ENCODE results near the gene BAHD1. TPM values are rescaled to one million over a fixed set of nuclear protein-coding genes. Genes with fewer than 3 reads are reported as not detected.

Gene BAHD1
- total RNA-seq, 1 experiment from 2014 or later = 17.2 TPM

- Mint-ChIP-seq H3K9me3 (ENCODE audit: low read depth, unreplicated experiment) (no peaks in the 10 kb centered on the region), H3K4me1 (ENCODE audit: low read depth, unreplicated experiment) (no peaks in the 10 kb centered on the region), H3K27me3 (ENCODE audit: unreplicated experiment) (peaks cover 33% of the 10 kb centered on the region), H3K4me3 (ENCODE audit: low read depth, unreplicated experiment) (no peak overlapping the region), H3K36me3 (ENCODE audit: insufficient read depth, unreplicated experiment) (no peaks in the 10 kb centered on the region), H3K27ac (ENCODE audit: unreplicated experiment) (no peak overlapping the region)
- TF ChIP-seq CTCF (IDR thresholded peaks at IDR 0.05; ENCODE audit: unreplicated experiment) = no peak
- intact Hi-C loops (cut with micrococcal nuclease; ENCODE audit: unreplicated experiment) = no loop called here
- no TSS peak for BruUV-seq (replicated peaks)
- no peak for DNase-seq
- CTCF ChIA-PET = no interaction called here
Measured at GRCh38 chr15:40495516-40495915, 54.8 kb downstream of the BAHD1 start.

GRCh38 chr15:40498418-40498817 lies 57.7 kb downstream of the BAHD1 start:
- intact Hi-C loops (cut with micrococcal nuclease; ENCODE audit: unreplicated experiment) = no loop called here
- no peak overlapping the region for H3K27ac Mint-ChIP-seq (ENCODE audit: unreplicated experiment)
- no TSS peak for BruUV-seq (replicated peaks)
- no peaks in the 10 kb centered on the region for H3K9me3 Mint-ChIP-seq (ENCODE audit: low read depth, unreplicated experiment)
- DNase-seq = no peak
- no peak for TF ChIP-seq CTCF (IDR thresholded peaks at IDR 0.05; ENCODE audit: unreplicated experiment)
- H3K36me3 Mint-ChIP-seq (ENCODE audit: insufficient read depth, unreplicated experiment) = no peaks in the 10 kb centered on the region
- CTCF ChIA-PET = no interaction called here
- peaks cover 33% of the 10 kb centered on the region for H3K27me3 Mint-ChIP-seq (ENCODE audit: unreplicated experiment)
- H3K4me1 Mint-ChIP-seq (ENCODE audit: low read depth, unreplicated experiment) = no peaks in the 10 kb centered on the region
- no peak overlapping the region for H3K4me3 Mint-ChIP-seq (ENCODE audit: low read depth, unreplicated experiment)

GRCh38 chr15:40498891-40499290 lies 58.1 kb downstream of the BAHD1 start:
- H3K36me3 Mint-ChIP-seq (ENCODE audit: insufficient read depth, unreplicated experiment) = no peaks in the 10 kb centered on the region
- H3K27ac Mint-ChIP-seq (ENCODE audit: unreplicated experiment) = no peak overlapping the region
- no peak for TF ChIP-seq CTCF (IDR thresholded peaks at IDR 0.05; ENCODE audit: unreplicated experiment)
- no peak overlapping the region for H3K4me3 Mint-ChIP-seq (ENCODE audit: low read depth, unreplicated experiment)
- H3K9me3 Mint-ChIP-seq (ENCODE audit: low read depth, unreplicated experiment) = no peaks in the 10 kb centered on the region
- no peaks in the 10 kb centered on the region for H3K4me1 Mint-ChIP-seq (ENCODE audit: low read depth, unreplicated experiment)
- CTCF ChIA-PET = no interaction called here
- peaks cover 33% of the 10 kb centered on the region for H3K27me3 Mint-ChIP-seq (ENCODE audit: unreplicated experiment)
- DNase-seq = no peak
- BruUV-seq (replicated peaks) = no TSS peak
- intact Hi-C loops (cut with micrococcal nuclease; ENCODE audit: unreplicated experiment) = no loop called here

GRCh38 chr15:40499931-40500330 lies 59.2 kb downstream of the BAHD1 start:
- Mint-ChIP-seq H3K4me3 (ENCODE audit: low read depth, unreplicated experiment) (no peak overlapping the region), H3K36me3 (ENCODE audit: insufficient read depth, unreplicated experiment) (no peaks in the 10 kb centered on the region), H3K27ac (ENCODE audit: unreplicated experiment) (no peak overlapping the region), H3K9me3 (ENCODE audit: low read depth, unreplicated experiment) (no peaks in the 10 kb centered on the region), H3K27me3 (ENCODE audit: unreplicated experiment) (peaks cover 26% of the 10 kb centered on the region), H3K4me1 (ENCODE audit: low read depth, unreplicated experiment) (no peaks in the 10 kb centered on the region)
- CTCF ChIA-PET = no interaction called here
- DNase-seq = no peak
- no TSS peak for BruUV-seq (replicated peaks)
- intact Hi-C loops (cut with micrococcal nuclease; ENCODE audit: unreplicated experiment) = no loop called here
- no peak for TF ChIP-seq CTCF (IDR thresholded peaks at IDR 0.05; ENCODE audit: unreplicated experiment)
